Adrenal gland (tissue), 5 donors: Measurements from ENCODE around the gene MED13.

Experiments
- CTCF ChIP-seq, 6 experiments: fragments of 450-650 bp in 4 of 6; fragments of 200-600 bp in 2 of 6; sonication (generic) in 1 of 6; IDR thresholded peaks; 1 replicate in 5 of 6; 2 replicates in 1 of 6; pipeline versions ENCODE4 v1.5.1 to v1.8.0; 2016 to 2021; ENCODE audit warnings: antibody characterized with exemption in 6 of 6, mild to moderate bottlenecking in 2 of 6, moderate library complexity in 1 of 6
- POLR2A ChIP-seq, 2 donors: fragments of 450-650 bp; IDR thresholded peaks; one replicate each; pipeline ENCODE4 v1.6.1; 2017; ENCODE audit warnings: antibody characterized with exemption in 2 of 2, mild to moderate bottlenecking in 2 of 2, moderate library complexity in 1 of 2
- donor health status: DM: no; HTN: no; CAD: no.

- TF ChIP-seq CTCF (IDR thresholded peaks at IDR 0.05) (no peak), POLR2A (IDR thresholded peaks at IDR 0.05) (no peak)
Observed at GRCh38 chr17:61903251-61903650, 161.8 kb downstream of the MED13 start.
